Astrocyte (in vitro differentiated cells and primary cell): ENCODE results near the gene POU2F1. TPM values are rescaled to one million over a fixed set of nuclear protein-coding genes. Genes with fewer than 3 reads are reported as not detected.

ENCODE experiments used
- DNase-seq: peaks from one replicate; pipeline ENCODE4 v3.0.0-alpha.2; 2010; ENCODE audit warnings: low read depth
- FAIRE-seq: peaks from 2 replicates; lab custom pipeline; 2011; peaks lifted over from hg19 to GRCh38; lab: Jason Lieb, UNC
- H2AFZ ChIP-seq: 2 replicates; pipeline ENCODE4 v1.6.0; 2012; ENCODE audit warnings: low read depth, low read length, inconsistent platforms
- H3K27ac ChIP-seq: 2 replicates; pipeline ENCODE4 v1.5.1; 2011; ENCODE audit warnings: low read depth, low read length, inconsistent platforms
- H3K27me3 ChIP-seq: 2 replicates; pipeline ENCODE4 v1.6.0; 2011; ENCODE audit warnings: low read length, inconsistent platforms; ENCODE audit not compliant: insufficient read depth
- H3K36me3 ChIP-seq: 2 replicates; pipeline ENCODE4 v1.5.1; 2011; ENCODE audit warnings: low read length, inconsistent platforms; ENCODE audit not compliant: insufficient read depth
- H3K4me1 ChIP-seq: 2 replicates; pipeline ENCODE4 v1.5.1; 2011; ENCODE audit warnings: low read length, inconsistent platforms; ENCODE audit not compliant: insufficient read depth
- H3K4me2 ChIP-seq: 2 replicates; pipeline ENCODE4 v1.6.0; 2012; ENCODE audit warnings: low read length, inconsistent platforms
- H3K4me3 ChIP-seq: 2 replicates; pipeline ENCODE4 v1.5.1; 2011; ENCODE audit warnings: low read depth, mild to moderate bottlenecking, low read length, inconsistent platforms; ENCODE audit not compliant: insufficient read depth
- H3K79me2 ChIP-seq: 2 replicates; pipeline ENCODE4 v1.6.0; 2012; ENCODE audit warnings: mild to moderate bottlenecking, low read length, inconsistent platforms; ENCODE audit not compliant: insufficient read depth
- H3K9ac ChIP-seq: 2 replicates; pipeline ENCODE4 v1.6.0; 2012; ENCODE audit warnings: mild to moderate bottlenecking, low read length, inconsistent platforms
- H3K9me3 ChIP-seq: 2 replicates; pipeline ENCODE4 v1.5.1; 2012; ENCODE audit warnings: low read depth, mild to moderate bottlenecking, low read length, inconsistent platforms; ENCODE audit not compliant: insufficient read depth
- H4K20me1 ChIP-seq: 2 replicates; pipeline ENCODE4 v1.6.0; 2012; ENCODE audit warnings: low read length, inconsistent platforms; ENCODE audit not compliant: insufficient read depth
- H3K27ac Mint-ChIP-seq: one replicate; pipeline ENCODE4 v1.8.0; 2021; ENCODE audit warnings: mild to moderate bottlenecking, mixed read lengths; ENCODE audit not compliant: unreplicated experiment
- H3K27me3 Mint-ChIP-seq: one replicate; pipeline ENCODE4 v1.8.0; 2021; ENCODE audit warnings: low read depth, mixed read lengths; ENCODE audit not compliant: unreplicated experiment
- H3K36me3 Mint-ChIP-seq: one replicate; pipeline ENCODE4 v1.8.0; 2021; ENCODE audit warnings: low read depth, mixed read lengths; ENCODE audit not compliant: unreplicated experiment
- H3K4me1 Mint-ChIP-seq: one replicate; pipeline ENCODE4 v1.8.0; 2021; ENCODE audit warnings: low read depth, mixed read lengths; ENCODE audit not compliant: unreplicated experiment
- H3K4me3 Mint-ChIP-seq: one replicate; pipeline ENCODE4 v1.8.0; 2021; ENCODE audit warnings: mild to moderate bottlenecking, moderate library complexity, mixed read lengths; ENCODE audit not compliant: unreplicated experiment
- H3K9me3 Mint-ChIP-seq: one replicate; pipeline ENCODE4 v1.8.0; 2021; ENCODE audit warnings: mild to moderate bottlenecking, mixed read lengths; ENCODE audit not compliant: unreplicated experiment
- CTCF ChIP-seq: IDR thresholded peaks from 2 replicates; pipeline ENCODE4 v1.5.1; 2011; ENCODE audit warnings: low read depth, mild to moderate bottlenecking, inconsistent platforms, low read length, moderate library complexity; ENCODE audit not compliant: insufficient read depth
- EZH2 ChIP-seq: IDR thresholded peaks from 2 replicates; pipeline ENCODE4 v1.6.1; 2012; ENCODE audit warnings: mild to moderate bottlenecking, low read length, inconsistent platforms; ENCODE audit not compliant: insufficient read depth
- total RNA-seq: library from RNA; stranded (reverse); gene quantifications from 2 replicates; pipeline ENCODE4 v1.2.1, GENCODE V29; 2021

POU2F1 gene
- total RNA-seq, 1 donor from 2014 or later, result 21.7 TPM

- Histone ChIP-seq H3K79me2 (peaks cover 8% of the 10 kb centered on the region), H2AFZ (no peak overlapping the region), H3K9me3 (no peaks in the 10 kb centered on the region), H3K4me2 (no peak overlapping the region), H3K36me3 (no peaks in the 10 kb centered on the region), H3K4me1 (no peaks in the 10 kb centered on the region), H3K27ac (no peak overlapping the region), H3K9ac (no peak overlapping the region), H3K4me3 (no peak overlapping the region), H4K20me1 (peaks cover 15% of the 10 kb centered on the region), H3K27me3 (no peaks in the 10 kb centered on the region)
- no peak for FAIRE-seq
- no peaks in the 10 kb centered on the region for H3K27me3 Mint-ChIP-seq
- TF ChIP-seq CTCF, result no peak
- no peak for TF ChIP-seq EZH2
- no peak overlapping the region for H3K27ac Mint-ChIP-seq
- no peak for DNase-seq
- no peak overlapping the region for H3K4me3 Mint-ChIP-seq
- H3K36me3 Mint-ChIP-seq, result peaks cover 6% of the 10 kb centered on the region
- H3K9me3 Mint-ChIP-seq, result peaks cover 3% of the 10 kb centered on the region
- peaks cover 8% of the 10 kb centered on the region for H3K4me1 Mint-ChIP-seq
Measured at GRCh38 chr1:167333124-167333523, 112.4 kb downstream of the POU2F1 start.

GRCh38 chr1:167333703-167334102 is 113.0 kb downstream of the POU2F1 start:
- Histone ChIP-seq H3K4me2 (no peak overlapping the region), H3K4me3 (no peak overlapping the region), H3K36me3 (no peaks in the 10 kb centered on the region), H3K27ac (no peak overlapping the region), H3K9ac (no peak overlapping the region), H3K4me1 (no peaks in the 10 kb centered on the region), H4K20me1 (peaks cover 11% of the 10 kb centered on the region), H3K9me3 (no peaks in the 10 kb centered on the region), H3K27me3 (no peaks in the 10 kb centered on the region), H3K79me2 (peaks cover 8% of the 10 kb centered on the region), H2AFZ (no peak overlapping the region)
- TF ChIP-seq EZH2 (no peak), CTCF (no peak)
- FAIRE-seq, result no peak
- no peak overlapping the region for H3K4me3 Mint-ChIP-seq
- H3K36me3 Mint-ChIP-seq, result peaks cover 8% of the 10 kb centered on the region
- H3K27ac Mint-ChIP-seq, result no peak overlapping the region
- no peak for DNase-seq
- H3K4me1 Mint-ChIP-seq, result peaks cover 8% of the 10 kb centered on the region
- H3K27me3 Mint-ChIP-seq, result no peaks in the 10 kb centered on the region
- H3K9me3 Mint-ChIP-seq, result peaks cover 3% of the 10 kb centered on the region

- Histone ChIP-seq H3K79me2 (no peaks in the 10 kb centered on the region), H3K27me3 (no peaks in the 10 kb centered on the region), H4K20me1 (peaks cover under 1% of the 10 kb centered on the region), H3K27ac (no peak overlapping the region), H3K4me2 (no peak overlapping the region), H3K4me3 (no peak overlapping the region), H3K4me1 (no peaks in the 10 kb centered on the region), H3K36me3 (no peaks in the 10 kb centered on the region), H3K9ac (no peak overlapping the region), H2AFZ (no peak overlapping the region), H3K9me3 (no peaks in the 10 kb centered on the region)
- H3K4me1 Mint-ChIP-seq, result peaks cover 6% of the 10 kb centered on the region
- H3K27ac Mint-ChIP-seq, result no peak overlapping the region
- no peaks in the 10 kb centered on the region for H3K27me3 Mint-ChIP-seq
- peaks cover 3% of the 10 kb centered on the region for H3K9me3 Mint-ChIP-seq
- FAIRE-seq (no peak), DNase-seq (no peak)
- H3K36me3 Mint-ChIP-seq, result peaks cover 16% of the 10 kb centered on the region
- H3K4me3 Mint-ChIP-seq, result no peak overlapping the region
- TF ChIP-seq CTCF (no peak), EZH2 (no peak)
Measured at GRCh38 chr1:167339405-167339804, 118.7 kb downstream of the POU2F1 start.
